Mucosa of descending colon (tissue), 3 donors: ENCODE data around the gene XRCC1. TPM values are rescaled to one million over a fixed set of nuclear protein-coding genes. Genes with fewer than 3 reads are reported as not detected.

Source experiments
- ATAC-seq: fragments of 200-7000 bp; cut with Tn5 transposase; one replicate; pipeline ENCODE4 v1.9.1; 2020; ENCODE audit warnings: mild to moderate bottlenecking, moderate library complexity
- DNase-seq, 3 donors: peaks; one replicate each; pipeline ENCODE4 v3.0.0-alpha.2; 2020
- H3K36me3 ChIP-seq: fragments of 200-600 bp; one replicate; pipeline ENCODE4 v1.8.0; 2021; ENCODE audit warnings: low read depth, mild to moderate bottlenecking
- H3K4me1 ChIP-seq: fragments of 200-600 bp; one replicate; pipeline ENCODE4 v1.8.0; 2021; ENCODE audit warnings: low read depth, mild to moderate bottlenecking
- H3K4me3 ChIP-seq: fragments of 200-600 bp; one replicate; pipeline ENCODE4 v1.8.0; 2021; ENCODE audit warnings: mild to moderate bottlenecking
- H3K9me3 ChIP-seq: fragments of 200-600 bp; one replicate; pipeline ENCODE4 v1.8.0; 2021; ENCODE audit warnings: mild to moderate bottlenecking
- CTCF ChIP-seq: fragments of 200-600 bp; IDR thresholded peaks from one replicate; pipeline ENCODE4 v1.8.0; 2022; ENCODE audit warnings: antibody characterized with exemption, mild to moderate bottlenecking
- intact Hi-C, 2 donors: fragments of 100-400 bp; cut with DNase I in 1 of 2; cut with micrococcal nuclease in 1 of 2; formaldehyde crosslinking; loops; one replicate each; pipeline versions ENCODE4 v1.11.0 to v1.11.1; 2022; cut with DNase I, micrococcal nuclease
- total RNA-seq, 3 donors: library from RNA; stranded (reverse); fragmentation: NEBNext Ultra II Directional in 2 of 3; extraction: Animal tissue kit (Norgen Biotek cat#: 25700) in 2 of 3; gene quantifications; one replicate each; pipeline versions ENCODE4 v1.2.1 to v1.2.4, GENCODE V29; 2021 to 2023
- donor health status: DM: no; HTN: no; CAD: no; lungs with moderate emphysema.
- donor health status: DM: no; HTN: no; CAD: no.
- donor health status: DM: no; HTN: yes; CAD: no.

Gene XRCC1
- total RNA-seq, 3 donors from 2014 or later: 16.4 to 33.4 (median 21.1) TPM

GRCh38 chr19:43538922-43539321, 36.4 kb downstream of the XRCC1 start:
- Histone ChIP-seq H3K9me3 (peaks cover 6% of the 10 kb centered on the region), H3K36me3 (no peaks in the 10 kb centered on the region), H3K4me1 (no peaks in the 10 kb centered on the region), H3K4me3 (no peak overlapping the region)
- ATAC-seq (no peak), DNase-seq (no peak)
- intact Hi-C loops: loop anchor here in 1 of 2 donors (10.0 kb wide), 1 partner anchor 116 kb away; no protein-coding TSS in a partner anchor
- no peak for TF ChIP-seq CTCF

GRCh38 chr19:43534816-43535761, 40.2 kb downstream of the XRCC1 start:
- peak; percentile 68 to 77 (median 70) for DNase-seq
- Histone ChIP-seq H3K4me1 (peaks cover 22% of the 10 kb centered on the region), H3K4me3 (no peak overlapping the region), H3K36me3 (no peaks in the 10 kb centered on the region), H3K9me3 (peaks cover 6% of the 10 kb centered on the region)
- peak; percentile 19 for TF ChIP-seq CTCF
- no peak for ATAC-seq
- intact Hi-C loops: loop anchor here (2.0 to 10.0 kb wide), 2 partner anchors 60 to 120 kb away; no protein-coding TSS in a partner anchor

- no peak for DNase-seq
- ATAC-seq: no peak
- H3K36me3 ChIP-seq: no peaks in the 10 kb centered on the region
- H3K9me3 ChIP-seq: peaks cover 5% of the 10 kb centered on the region
- peaks cover 29% of the 10 kb centered on the region for H3K4me1 ChIP-seq
- H3K4me3 ChIP-seq: peak overlapping the region; percentile 21
- no peak for TF ChIP-seq CTCF
- intact Hi-C loops: loop anchor here (2.0 to 10.0 kb wide), 2 partner anchors 60 to 120 kb away; no protein-coding TSS in a partner anchor
Observed at GRCh38 chr19:43534305-43534815, 41.0 kb downstream of the XRCC1 start.

GRCh38 chr19:43533546-43534304, 41.6 kb downstream of the XRCC1 start:
- intact Hi-C loops: loop anchor here (2.0 to 10.0 kb wide), 2 partner anchors 61 to 121 kb away; no protein-coding TSS in a partner anchor
- DNase-seq: peak; percentile 98 to 100 (median 99)

More at GRCh38 chr19:43533546-43534304, 41.6 kb downstream of the XRCC1 start:
- peak; percentile 83 for ATAC-seq
- H3K4me1 ChIP-seq: peaks cover 31% of the 10 kb centered on the region
- no peak for TF ChIP-seq CTCF
- H3K36me3 ChIP-seq: no peaks in the 10 kb centered on the region
- no peaks in the 10 kb centered on the region for H3K9me3 ChIP-seq
- H3K4me3 ChIP-seq: peak overlapping the region; percentile 21
